Neutrophil (primary cell): ENCODE results near the gene TMED6.

Source experiments
- H3K27ac ChIP-seq: fragments of 200-600 bp; sonication (generic); 2 replicates; pipeline ENCODE4 v1.5.1; 2016; ENCODE audit warnings: mild to moderate bottlenecking, moderate library complexity
- H3K27me3 ChIP-seq: fragments of 200-600 bp; sonication (generic); 2 replicates; pipeline ENCODE4 v1.6.0; 2016; ENCODE audit warnings: mild to moderate bottlenecking
- H3K36me3 ChIP-seq: fragments of 200-600 bp; sonication (generic); 2 replicates; pipeline ENCODE4 v1.5.1; 2017
- H3K4me1 ChIP-seq, 2 experiments: fragments of 200-600 bp in 1 of 2; sonication (generic) in 1 of 2; 1 replicate in 1 of 2; 2 replicates in 1 of 2; pipeline versions ENCODE4 v1.5.1 to v1.6.1; 2013 to 2016; ENCODE audit warnings: low read depth in 1 of 2, low read length in 1 of 2, mild to moderate bottlenecking in 1 of 2, moderate library complexity in 1 of 2; ENCODE audit not compliant: control insufficient read depth in 1 of 2, insufficient read depth in 1 of 2
- H3K4me3 ChIP-seq, 2 experiments: fragments of 200-600 bp in 1 of 2; sonication (generic) in 1 of 2; 1 replicate in 1 of 2; 2 replicates in 1 of 2; pipeline ENCODE4 v1.5.1; 2013 to 2016; ENCODE audit warnings: low read depth in 1 of 2, low read length in 1 of 2, mild to moderate bottlenecking in 1 of 2, moderate library complexity in 1 of 2
- H3K9me3 ChIP-seq: fragments of 200-600 bp; sonication (generic); 2 replicates; pipeline ENCODE4 v1.5.1; 2016
- TF ChIP-seq, protein P1 (sequence below): fragments of 200-600 bp; sonication (generic); IDR thresholded peaks from 2 replicates; pipeline ENCODE4 v1.5.1; 2016; ENCODE audit warnings: antibody characterized with exemption

The TMED6 gene

DNA sequence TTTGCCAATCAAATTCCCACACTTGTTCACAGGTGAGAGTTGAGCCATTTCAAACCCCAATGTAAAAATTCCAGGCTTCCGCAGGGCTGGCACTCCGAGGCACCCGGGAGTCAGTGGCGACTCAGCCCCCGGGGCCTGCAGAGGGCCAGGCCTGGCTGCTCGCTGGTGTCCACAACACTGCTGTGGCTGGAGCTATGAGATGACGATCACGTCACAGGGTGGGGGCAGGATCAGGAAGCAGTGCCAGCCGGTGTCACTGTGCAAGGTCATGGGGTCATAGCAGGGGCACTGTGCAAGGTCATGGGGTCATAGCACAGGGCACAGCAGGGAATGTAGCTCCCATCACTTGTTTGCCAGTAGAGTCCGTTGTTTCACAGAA lies 32.7 kb downstream of the TMED6 start:
- Histone ChIP-seq H3K36me3 (peaks cover 97% of the 10 kb centered on the region), H3K9me3 (no peaks in the 10 kb centered on the region), H3K4me1 (no peaks in the 10 kb centered on the region), H3K27ac (no peak overlapping the region), H3K27me3 (no peaks in the 10 kb centered on the region), H3K4me3 (no peak overlapping the region)
- TF ChIP-seq, protein P1, sequence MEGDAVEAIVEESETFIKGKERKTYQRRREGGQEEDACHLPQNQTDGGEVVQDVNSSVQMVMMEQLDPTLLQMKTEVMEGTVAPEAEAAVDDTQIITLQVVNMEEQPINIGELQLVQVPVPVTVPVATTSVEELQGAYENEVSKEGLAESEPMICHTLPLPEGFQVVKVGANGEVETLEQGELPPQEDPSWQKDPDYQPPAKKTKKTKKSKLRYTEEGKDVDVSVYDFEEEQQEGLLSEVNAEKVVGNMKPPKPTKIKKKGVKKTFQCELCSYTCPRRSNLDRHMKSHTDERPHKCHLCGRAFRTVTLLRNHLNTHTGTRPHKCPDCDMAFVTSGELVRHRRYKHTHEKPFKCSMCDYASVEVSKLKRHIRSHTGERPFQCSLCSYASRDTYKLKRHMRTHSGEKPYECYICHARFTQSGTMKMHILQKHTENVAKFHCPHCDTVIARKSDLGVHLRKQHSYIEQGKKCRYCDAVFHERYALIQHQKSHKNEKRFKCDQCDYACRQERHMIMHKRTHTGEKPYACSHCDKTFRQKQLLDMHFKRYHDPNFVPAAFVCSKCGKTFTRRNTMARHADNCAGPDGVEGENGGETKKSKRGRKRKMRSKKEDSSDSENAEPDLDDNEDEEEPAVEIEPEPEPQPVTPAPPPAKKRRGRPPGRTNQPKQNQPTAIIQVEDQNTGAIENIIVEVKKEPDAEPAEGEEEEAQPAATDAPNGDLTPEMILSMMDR: no peak

DNA sequence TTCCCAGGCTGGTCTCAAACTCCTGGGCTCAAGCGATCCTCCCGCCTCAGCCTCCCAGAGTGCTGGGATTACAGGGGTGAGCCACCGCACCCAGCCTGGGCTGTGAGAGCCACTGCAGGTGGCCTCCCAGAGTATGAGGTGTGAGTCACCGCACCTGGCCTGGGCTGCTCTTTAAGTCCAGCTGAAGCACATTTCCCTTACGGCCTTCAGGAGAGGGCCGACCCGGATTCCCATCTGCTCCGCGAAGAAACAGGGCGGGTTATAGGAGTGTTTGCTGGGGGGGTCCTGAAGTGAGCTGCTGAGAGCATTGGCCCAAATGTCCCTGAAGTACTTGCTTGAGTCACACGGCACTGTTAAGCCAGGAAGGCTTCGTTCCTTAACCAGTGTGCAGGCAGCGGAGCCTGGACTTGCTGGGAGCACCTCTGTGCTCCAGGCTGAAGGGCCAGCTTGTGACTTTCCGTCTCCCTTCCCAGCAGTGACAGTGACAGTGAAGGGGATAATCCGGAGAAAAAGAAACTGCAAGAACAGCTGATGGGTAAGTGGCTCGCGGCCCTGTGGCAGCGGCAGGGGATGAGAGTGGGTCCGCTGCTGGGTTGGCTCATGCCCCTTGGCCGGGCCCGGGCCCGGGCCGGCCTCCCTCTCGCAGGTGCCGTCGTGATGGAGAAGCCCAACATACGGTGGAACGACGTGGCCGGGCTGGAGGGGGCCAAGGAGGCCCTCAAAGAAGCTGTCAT lies 33.2 kb downstream of the TMED6 start:
- TF ChIP-seq, protein P1: no peak

DNA sequence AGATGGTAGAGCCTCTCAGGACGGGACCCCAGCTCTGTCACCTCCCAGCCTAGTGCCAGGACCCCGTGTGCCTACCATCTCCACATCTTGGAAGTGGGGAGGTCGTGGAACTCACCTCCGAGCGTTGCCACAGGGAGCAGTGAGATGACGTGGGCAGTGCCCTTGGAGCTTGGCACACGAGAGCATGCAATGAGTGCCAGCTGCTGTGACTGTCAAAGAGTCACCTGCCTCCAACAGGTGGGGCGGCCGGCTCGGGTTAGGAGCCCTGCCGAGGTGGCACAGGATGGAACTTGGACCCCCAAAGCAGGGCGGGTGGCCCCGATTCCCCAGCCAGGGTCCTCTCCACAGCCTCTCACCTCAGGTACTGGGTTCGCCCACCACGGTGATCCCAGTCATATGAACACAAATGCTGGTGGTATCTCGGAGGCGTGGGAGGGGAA lies 35.0 kb downstream of the TMED6 start:
- Histone ChIP-seq H3K27me3 (no peaks in the 10 kb centered on the region), H3K4me1 (peaks cover 8 to 10% of the 10 kb centered on the region in 2 experiments), H3K4me3 (no peak overlapping the region), H3K9me3 (no peaks in the 10 kb centered on the region), H3K27ac (no peak overlapping the region), H3K36me3 (peaks cover 74% of the 10 kb centered on the region)
- TF ChIP-seq, protein P1: no peak

More for the DNA sequence above, 33.2 kb downstream of the TMED6 start:
- H3K9me3 ChIP-seq: no peaks in the 10 kb centered on the region
- H3K27me3 ChIP-seq: no peaks in the 10 kb centered on the region
- H3K36me3 ChIP-seq: peaks cover 91% of the 10 kb centered on the region
- H3K4me3 ChIP-seq: no peak overlapping the region
- no peak overlapping the region for H3K27ac ChIP-seq
- H3K4me1 ChIP-seq: no peaks in the 10 kb centered on the region

DNA sequence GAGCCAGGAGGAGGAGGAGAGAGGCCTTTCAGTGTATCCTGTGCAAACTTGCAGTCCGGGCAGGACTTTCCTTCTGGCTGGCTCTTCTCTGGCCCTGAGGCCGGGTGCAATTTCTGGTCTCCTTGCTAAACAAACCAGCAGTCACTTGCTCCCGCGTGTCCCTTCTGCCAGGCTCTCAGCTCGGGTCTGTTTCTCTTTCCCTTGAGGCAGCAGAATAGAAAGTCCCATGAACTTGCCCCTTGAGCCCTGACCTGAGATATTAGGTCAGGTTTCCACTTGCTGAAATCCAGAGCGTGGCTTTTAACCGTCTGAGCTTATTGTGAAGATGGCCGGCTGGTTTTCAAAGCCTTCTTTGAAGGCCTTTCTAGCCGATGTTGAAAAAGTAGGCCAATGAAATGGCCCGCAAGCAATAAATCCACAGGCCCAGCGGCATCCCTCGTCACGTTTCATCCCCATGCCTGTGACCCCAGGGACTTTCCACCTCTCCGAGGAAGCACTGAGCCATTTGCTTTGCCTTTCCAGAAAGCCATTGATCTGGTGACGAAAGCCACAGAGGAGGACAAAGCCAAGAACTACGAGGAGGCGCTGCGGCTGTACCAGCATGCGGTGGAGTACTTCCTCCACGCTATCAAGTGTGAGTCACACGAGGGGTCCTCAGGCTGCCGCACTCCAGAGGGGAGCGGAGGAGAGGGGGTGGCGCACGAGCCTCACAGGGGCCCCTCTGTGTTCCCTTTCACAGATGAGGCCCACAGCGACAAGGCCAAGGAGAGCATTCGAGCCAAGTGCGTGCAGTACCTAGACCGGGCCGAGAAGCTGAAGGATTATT lies 35.9 kb downstream of the TMED6 start:
- TF ChIP-seq, protein P1: no peak
- Histone ChIP-seq H3K36me3 (peaks cover 65% of the 10 kb centered on the region), H3K27me3 (no peaks in the 10 kb centered on the region), H3K9me3 (no peaks in the 10 kb centered on the region), H3K4me3 (no peak overlapping the region), H3K4me1 (peaks cover 9 to 12% of the 10 kb centered on the region in 2 experiments), H3K27ac (no peak overlapping the region)

DNA sequence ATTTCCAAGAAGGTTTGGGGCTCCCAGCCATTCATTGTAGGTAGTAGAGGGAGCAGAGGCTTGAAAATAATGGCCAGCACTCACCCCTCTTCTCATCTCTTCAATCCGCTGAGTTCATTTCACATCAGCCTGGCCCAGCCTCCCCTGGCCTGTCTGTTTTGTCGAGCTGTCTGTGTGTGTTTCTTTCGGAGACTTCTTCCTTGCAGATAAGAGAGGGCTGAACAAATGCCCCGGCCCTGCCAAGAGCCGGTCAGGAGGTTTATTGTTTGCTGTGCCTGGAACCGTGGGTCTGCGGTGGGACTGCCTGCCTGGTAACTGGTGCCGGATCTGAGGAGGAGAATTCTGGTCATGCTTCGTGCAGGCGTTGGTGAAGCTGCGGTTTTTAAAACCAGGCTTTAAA lies 37.1 kb downstream of the TMED6 start:
- peaks cover 53% of the 10 kb centered on the region for H3K36me3 ChIP-seq
- no peak overlapping the region for H3K27ac ChIP-seq
- no peaks in the 10 kb centered on the region for H3K27me3 ChIP-seq
- H3K4me3 ChIP-seq: no peak overlapping the region
- peaks cover 14 to 17% of the 10 kb centered on the region in 2 experiments for H3K4me1 ChIP-seq
- H3K9me3 ChIP-seq: no peaks in the 10 kb centered on the region
- TF ChIP-seq, protein P1: no peak
